ENCODE results near the gene BIRC7.

BIRC7 gene, protein sequence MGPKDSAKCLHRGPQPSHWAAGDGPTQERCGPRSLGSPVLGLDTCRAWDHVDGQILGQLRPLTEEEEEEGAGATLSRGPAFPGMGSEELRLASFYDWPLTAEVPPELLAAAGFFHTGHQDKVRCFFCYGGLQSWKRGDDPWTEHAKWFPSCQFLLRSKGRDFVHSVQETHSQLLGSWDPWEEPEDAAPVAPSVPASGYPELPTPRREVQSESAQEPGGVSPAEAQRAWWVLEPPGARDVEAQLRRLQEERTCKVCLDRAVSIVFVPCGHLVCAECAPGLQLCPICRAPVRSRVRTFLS

DNA sequence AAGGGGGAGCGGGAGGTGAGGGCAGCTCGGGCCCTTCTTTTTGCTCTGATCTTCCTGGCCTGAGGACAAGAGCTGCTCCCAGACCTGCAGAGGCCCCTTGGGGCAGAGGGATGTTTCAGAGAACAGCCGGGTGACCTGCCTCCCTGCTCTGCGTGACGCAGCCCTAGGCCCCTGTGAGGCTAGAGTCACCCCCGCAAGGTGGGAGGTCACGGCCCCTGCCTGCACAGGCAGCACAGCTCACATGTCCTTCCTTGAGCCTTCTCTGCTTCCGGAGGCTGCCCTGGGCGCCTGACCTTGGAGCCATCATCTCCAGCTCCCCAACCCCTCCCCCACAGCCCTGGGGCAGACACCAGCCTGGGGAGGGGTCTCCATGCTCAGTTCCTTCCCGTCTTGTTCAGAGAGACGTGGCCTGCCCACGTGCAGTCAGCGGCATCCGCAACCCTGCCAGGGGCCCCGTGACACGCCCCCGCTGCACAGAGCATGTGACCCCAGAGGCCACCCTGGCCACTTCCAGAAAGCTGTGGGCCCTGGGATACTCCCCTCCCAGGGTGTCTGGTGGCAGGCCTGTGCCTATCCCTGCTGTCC lies at the start of gene BIRC7:
TSS of gene BIRC7 (plus strand) at position 507 of the 585 bp plus-strand sequence. CDS start 192 bp downstream, outside the sequence.
- no peak for DNase-seq (ENCODE audit: low read depth)
- TF ChIP-seq, protein P1, sequence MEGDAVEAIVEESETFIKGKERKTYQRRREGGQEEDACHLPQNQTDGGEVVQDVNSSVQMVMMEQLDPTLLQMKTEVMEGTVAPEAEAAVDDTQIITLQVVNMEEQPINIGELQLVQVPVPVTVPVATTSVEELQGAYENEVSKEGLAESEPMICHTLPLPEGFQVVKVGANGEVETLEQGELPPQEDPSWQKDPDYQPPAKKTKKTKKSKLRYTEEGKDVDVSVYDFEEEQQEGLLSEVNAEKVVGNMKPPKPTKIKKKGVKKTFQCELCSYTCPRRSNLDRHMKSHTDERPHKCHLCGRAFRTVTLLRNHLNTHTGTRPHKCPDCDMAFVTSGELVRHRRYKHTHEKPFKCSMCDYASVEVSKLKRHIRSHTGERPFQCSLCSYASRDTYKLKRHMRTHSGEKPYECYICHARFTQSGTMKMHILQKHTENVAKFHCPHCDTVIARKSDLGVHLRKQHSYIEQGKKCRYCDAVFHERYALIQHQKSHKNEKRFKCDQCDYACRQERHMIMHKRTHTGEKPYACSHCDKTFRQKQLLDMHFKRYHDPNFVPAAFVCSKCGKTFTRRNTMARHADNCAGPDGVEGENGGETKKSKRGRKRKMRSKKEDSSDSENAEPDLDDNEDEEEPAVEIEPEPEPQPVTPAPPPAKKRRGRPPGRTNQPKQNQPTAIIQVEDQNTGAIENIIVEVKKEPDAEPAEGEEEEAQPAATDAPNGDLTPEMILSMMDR (IDR thresholded peaks at IDR 0.05; ENCODE audit: control insufficient read depth, insufficient read depth, low read depth, low read length, missing control alignments): no peak
- no peak within 1 kb of the TSS for H3K4me3 ChIP-seq (ENCODE audit: control insufficient read depth, low read depth, low read length)

DNA sequence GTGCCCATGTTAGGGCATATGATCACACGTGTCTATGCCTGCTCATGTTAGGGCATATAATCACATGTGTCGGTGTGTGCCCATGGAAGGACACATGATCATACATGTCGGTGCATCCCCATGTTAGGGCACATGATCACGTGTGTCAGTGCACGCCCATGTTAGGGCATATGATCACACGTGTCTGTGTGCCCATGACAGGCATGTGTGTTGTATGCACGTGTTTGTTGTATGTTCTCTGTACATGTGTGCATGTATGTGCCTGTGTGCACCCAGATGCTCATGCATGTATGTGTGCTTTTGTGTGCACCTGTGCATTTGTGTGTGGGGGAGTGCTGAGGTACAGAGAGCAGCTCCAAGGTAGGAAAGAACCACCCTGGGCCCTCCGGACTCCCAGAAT lies 49.6 kb upstream of the BIRC7 start:
- no peak for DNase-seq (ENCODE audit: low read depth)
- TF ChIP-seq, protein P1 (IDR thresholded peaks at IDR 0.05; ENCODE audit: control insufficient read depth, insufficient read depth, low read depth, low read length, missing control alignments): no peak

DNA sequence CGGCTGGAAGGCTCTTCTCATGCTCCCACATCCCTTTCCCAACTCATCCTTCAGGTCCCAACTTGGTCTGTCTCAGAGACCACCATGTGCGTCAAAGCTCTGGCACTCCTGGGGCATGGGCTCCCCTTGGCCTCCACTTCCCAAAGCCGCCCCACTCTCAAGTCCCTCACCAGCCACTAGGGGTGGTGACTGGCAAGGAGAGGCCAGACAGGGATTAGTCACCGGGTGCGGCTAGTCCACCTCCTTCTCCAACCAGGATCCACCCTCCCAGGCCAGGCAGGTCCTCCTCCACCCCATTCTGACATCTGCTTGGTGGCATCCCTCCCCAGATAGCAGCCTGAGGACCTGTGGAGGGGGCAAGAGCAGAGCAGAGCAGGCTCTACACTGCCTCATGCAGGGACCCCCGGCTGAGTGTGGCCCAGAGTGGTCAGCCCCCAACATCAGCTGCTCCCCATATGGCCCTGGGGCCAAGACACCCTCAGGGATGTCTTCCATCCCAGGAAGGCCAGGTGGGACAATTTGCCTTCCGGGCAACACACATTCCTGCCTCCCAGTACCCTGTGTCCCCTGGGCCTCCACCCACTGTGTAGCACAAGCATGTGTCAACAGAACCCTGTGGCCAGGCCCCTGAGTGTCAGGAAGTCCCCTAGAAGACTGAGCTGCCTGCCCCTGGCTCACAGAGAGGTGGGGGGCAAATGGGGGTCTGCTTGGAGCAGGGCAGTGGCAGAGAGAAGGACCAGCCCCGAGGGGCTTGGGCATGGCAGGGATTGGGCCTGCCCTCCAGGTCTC lies 49.0 kb upstream of the BIRC7 start:
- no peak for DNase-seq (ENCODE audit: low read depth)
- TF ChIP-seq, protein P1 (IDR thresholded peaks at IDR 0.05; ENCODE audit: control insufficient read depth, insufficient read depth, low read depth, low read length, missing control alignments): peak; percentile 23
- no peak overlapping the region for H3K4me3 ChIP-seq (ENCODE audit: control insufficient read depth, low read depth, low read length)

More for the DNA sequence above, 49.6 kb upstream of the BIRC7 start:
- no peak overlapping the region for H3K4me3 ChIP-seq (ENCODE audit: control insufficient read depth, low read depth, low read length)

DNA sequence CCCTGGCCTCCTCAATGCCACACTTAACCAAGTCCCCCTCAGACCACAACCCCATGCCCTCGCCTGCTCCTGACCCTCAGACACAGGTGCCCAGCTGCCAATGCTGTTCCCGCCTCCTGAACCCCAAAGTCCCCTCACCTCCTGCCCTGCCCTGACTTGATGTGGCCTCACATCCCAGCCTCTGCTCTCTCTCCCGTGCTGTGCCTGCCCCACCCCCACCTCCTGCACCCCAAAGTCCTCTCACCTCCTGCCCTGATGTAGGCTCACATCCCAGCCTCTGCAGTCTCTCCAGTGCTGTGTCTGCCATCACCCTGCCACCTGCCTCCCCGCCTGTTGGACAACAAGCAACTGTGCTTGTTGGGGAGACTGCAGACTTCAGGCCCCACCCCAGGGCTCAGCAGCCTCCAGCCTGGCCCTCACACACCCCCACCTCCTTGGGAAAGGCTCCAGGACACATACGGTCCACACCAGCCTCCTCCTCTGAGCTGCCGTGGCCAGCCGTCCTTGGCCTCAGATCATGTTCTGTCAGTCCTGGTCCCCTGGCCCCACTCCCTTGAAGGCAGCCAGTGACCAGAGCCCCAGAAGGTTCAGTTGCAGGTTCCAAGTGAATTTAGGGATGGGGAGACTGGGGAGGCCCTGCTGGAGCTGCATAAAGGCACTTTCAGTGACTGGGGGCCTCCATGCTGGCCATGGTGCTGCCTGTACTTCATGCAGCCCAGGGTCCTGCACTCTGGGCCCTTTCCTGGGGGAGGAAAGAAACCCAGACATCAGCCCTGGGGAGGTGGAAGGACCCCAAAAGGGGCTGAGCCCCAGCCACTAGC lies 48.2 kb upstream of the BIRC7 start:
- TF ChIP-seq, protein P1 (IDR thresholded peaks at IDR 0.05; ENCODE audit: control insufficient read depth, insufficient read depth, low read depth, low read length, missing control alignments): no peak
- no peak for DNase-seq (ENCODE audit: low read depth)
- no peak overlapping the region for H3K4me3 ChIP-seq (ENCODE audit: control insufficient read depth, low read depth, low read length)

DNA sequence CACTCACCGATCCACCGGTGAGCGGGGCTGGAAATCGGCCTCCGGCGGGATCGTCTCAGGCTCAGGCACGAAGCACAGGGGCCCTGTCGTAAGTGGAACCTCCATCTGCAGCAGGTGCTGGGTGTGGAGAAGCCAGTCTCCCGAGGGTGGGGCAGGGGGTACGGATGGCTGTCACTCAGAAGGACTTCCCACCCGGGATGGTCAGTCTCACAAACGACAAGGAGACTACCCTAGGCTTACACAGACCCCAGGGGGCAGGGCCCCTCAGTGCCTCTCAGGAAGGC lies 47.6 kb upstream of the BIRC7 start:
- no peak overlapping the region for H3K4me3 ChIP-seq (ENCODE audit: control insufficient read depth, low read depth, low read length)
- TF ChIP-seq, protein P1 (IDR thresholded peaks at IDR 0.05; ENCODE audit: control insufficient read depth, insufficient read depth, low read depth, low read length, missing control alignments): no peak
- DNase-seq (ENCODE audit: low read depth): no peak

DNA sequence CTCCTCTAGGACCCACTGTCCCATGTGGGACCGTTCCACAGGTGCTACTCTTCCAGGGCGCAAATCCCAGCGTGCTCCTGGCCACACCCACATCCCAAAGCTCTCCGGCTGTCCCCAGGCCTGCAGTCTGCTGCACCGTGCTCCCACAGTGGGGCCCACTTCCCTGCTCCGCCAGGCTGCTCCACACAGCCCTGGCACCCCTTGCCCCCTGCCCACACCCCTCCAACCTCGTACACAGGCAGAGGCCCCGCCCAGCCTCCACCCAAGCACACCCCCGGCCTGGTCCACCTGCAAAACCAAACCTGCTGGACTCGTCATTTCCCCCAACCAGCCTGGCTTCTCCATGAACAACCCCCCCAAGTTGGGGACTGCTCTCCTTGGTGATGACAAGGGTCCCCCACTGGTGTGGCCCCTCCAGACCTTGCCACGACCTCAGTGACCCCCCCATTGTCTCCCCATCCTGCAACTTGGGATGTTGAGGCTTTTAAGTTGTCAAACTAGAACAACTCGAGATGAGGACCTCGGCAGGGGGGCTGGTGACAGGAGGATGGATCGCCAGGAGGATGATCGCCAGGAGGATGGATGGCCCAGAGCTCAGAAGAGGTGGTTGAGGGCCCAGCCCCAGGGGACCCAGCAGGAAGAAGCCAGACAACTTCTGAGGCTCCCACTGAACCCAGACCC lies 46.9 kb upstream of the BIRC7 start:
- H3K4me3 ChIP-seq (ENCODE audit: control insufficient read depth, low read depth, low read length): no peak overlapping the region
- DNase-seq (ENCODE audit: low read depth): no peak
- TF ChIP-seq, protein P1 (IDR thresholded peaks at IDR 0.05; ENCODE audit: control insufficient read depth, insufficient read depth, low read depth, low read length, missing control alignments): no peak
